Stimulated activated naive CD8-positive, alpha-beta T cell treated with anti-CD3 and anti-CD28 coated beads, Interleukin-15, amount 100 ng/mL, for 72 hours (primary cell): ENCODE results near the gene TSPAN16.

ENCODE experiments used
- ATAC-seq: fragments of 150-1000 bp; cut with Tn5 transposase; 2 replicates; pipeline ENCODE4 v1.10.0; 2021; ENCODE audit warnings: mild to moderate bottlenecking, moderate library complexity
- DNase-seq, 2 donors: peaks; one replicate each; pipeline ENCODE4 v3.0.0; 2021 to 2022
- H3K27ac Mint-ChIP-seq, 2 donors: one replicate each; pipeline ENCODE4 v1.8.0; 2022; ENCODE audit warnings: mild to moderate bottlenecking in 2 of 2, mixed read lengths in 2 of 2, moderate library complexity in 2 of 2
- H3K27me3 Mint-ChIP-seq: one replicate; pipeline ENCODE4 v1.8.0; 2022; ENCODE audit warnings: mixed read lengths
- H3K4me1 Mint-ChIP-seq: one replicate; pipeline ENCODE4 v1.8.0; 2022; ENCODE audit warnings: mild to moderate bottlenecking, mixed read lengths
- H3K4me3 Mint-ChIP-seq, 2 donors: one replicate each; pipeline ENCODE4 v1.8.0; 2022; ENCODE audit warnings: mild to moderate bottlenecking in 2 of 2, mixed read lengths in 2 of 2, moderate library complexity in 1 of 2
- H3K9me3 Mint-ChIP-seq, 2 donors: one replicate each; pipeline ENCODE4 v1.8.0; 2022; ENCODE audit warnings: mixed read lengths in 2 of 2

TSPAN16 gene

GRCh38 chr19:11364296-11364904 lies 68.4 kb downstream of the TSPAN16 start:
- H3K27ac Mint-ChIP-seq: no peak overlapping the region
- H3K9me3 Mint-ChIP-seq: no peaks in the 10 kb centered on the region
- ATAC-seq (peak; percentile 43), DNase-seq (no peak)
- no peaks in the 10 kb centered on the region for H3K4me1 Mint-ChIP-seq
- H3K4me3 Mint-ChIP-seq: no peak overlapping the region
- H3K27me3 Mint-ChIP-seq: no peaks in the 10 kb centered on the region

- ATAC-seq (no peak), DNase-seq (no peak)
- Mint-ChIP-seq H3K27ac (no peak overlapping the region), H3K27me3 (no peaks in the 10 kb centered on the region), H3K9me3 (no peaks in the 10 kb centered on the region), H3K4me1 (no peaks in the 10 kb centered on the region), H3K4me3 (no peak overlapping the region)
These were observed 69.0 kb downstream of the TSPAN16 start for GRCh38 chr19:11364935-11365334.
